Tibial nerve (tissue), 4 donors: ENCODE results near the gene CXADR.

Source experiments
- EP300 ChIP-seq, 2 donors: sonication (generic); formaldehyde crosslinking; IDR thresholded peaks; one replicate each; pipeline ENCODE4 v1.6.1; 2017; ENCODE audit warnings: antibody characterized with exemption in 2 of 2, mild to moderate bottlenecking in 1 of 2
- POLR2A ChIP-seq, 2 donors: fragments of 450-650 bp; IDR thresholded peaks; one replicate each; pipeline ENCODE4 v1.6.1; 2017; ENCODE audit warnings: antibody characterized with exemption in 2 of 2, mild to moderate bottlenecking in 2 of 2, moderate library complexity in 2 of 2
- TF ChIP-seq, protein P1 (sequence below), 5 experiments: fragments of 200-600 bp in 3 of 5; fragments of 450-650 bp in 2 of 5; sonication (generic) in 3 of 5; IDR thresholded peaks; one replicate each; pipeline ENCODE4 v1.5.1; 2016 to 2019; ENCODE audit warnings: antibody characterized with exemption in 5 of 5, mild to moderate bottlenecking in 3 of 5, moderate library complexity in 2 of 5

DNA sequence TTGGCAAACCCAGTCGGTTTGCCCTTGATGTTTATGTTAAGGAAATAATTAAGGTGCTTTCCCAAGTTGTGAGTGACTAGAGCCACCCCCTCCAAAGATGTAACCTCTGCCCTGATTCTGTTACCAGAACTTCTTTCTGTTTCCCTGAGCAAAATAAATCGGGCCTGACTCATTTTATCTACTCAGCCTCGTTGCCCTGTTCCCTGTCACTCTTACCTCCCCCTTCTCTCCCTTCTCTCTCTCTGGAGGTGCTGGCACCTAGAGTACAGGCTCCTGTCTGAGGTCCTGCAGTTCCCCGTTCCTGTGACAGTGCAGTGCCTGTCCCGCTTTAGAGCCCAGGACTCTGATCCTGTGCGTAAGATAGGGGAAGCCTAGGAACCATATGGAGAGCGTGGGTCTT lies 35.4 kb downstream of the CXADR start:
- TF ChIP-seq, protein P1, sequence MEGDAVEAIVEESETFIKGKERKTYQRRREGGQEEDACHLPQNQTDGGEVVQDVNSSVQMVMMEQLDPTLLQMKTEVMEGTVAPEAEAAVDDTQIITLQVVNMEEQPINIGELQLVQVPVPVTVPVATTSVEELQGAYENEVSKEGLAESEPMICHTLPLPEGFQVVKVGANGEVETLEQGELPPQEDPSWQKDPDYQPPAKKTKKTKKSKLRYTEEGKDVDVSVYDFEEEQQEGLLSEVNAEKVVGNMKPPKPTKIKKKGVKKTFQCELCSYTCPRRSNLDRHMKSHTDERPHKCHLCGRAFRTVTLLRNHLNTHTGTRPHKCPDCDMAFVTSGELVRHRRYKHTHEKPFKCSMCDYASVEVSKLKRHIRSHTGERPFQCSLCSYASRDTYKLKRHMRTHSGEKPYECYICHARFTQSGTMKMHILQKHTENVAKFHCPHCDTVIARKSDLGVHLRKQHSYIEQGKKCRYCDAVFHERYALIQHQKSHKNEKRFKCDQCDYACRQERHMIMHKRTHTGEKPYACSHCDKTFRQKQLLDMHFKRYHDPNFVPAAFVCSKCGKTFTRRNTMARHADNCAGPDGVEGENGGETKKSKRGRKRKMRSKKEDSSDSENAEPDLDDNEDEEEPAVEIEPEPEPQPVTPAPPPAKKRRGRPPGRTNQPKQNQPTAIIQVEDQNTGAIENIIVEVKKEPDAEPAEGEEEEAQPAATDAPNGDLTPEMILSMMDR (IDR thresholded peaks at IDR 0.05) = no peak
- TF ChIP-seq POLR2A (IDR thresholded peaks at IDR 0.05) (no peak), EP300 (IDR thresholded peaks at IDR 0.05) (no peak)
